ENCODE data around the gene KAT2A. TPM values are rescaled to one million over a fixed set of nuclear protein-coding genes. Genes with fewer than 3 reads are reported as not detected.

KAT2A gene
- total RNA-seq, 1 experiment from 2014 or later, result 41.2 TPM

GRCh38 chr17:42081516-42082129 is 39.5 kb downstream of the KAT2A start:
- Histone ChIP-seq H3K9me3 (ENCODE audit: control insufficient read depth in 1 of 2, insufficient read depth in 1 of 2, low read depth in 1 of 2, low read length in 2 of 2) (no peaks in the 10 kb centered on the region), H3K27me3 (ENCODE audit: insufficient read depth, low read length) (no peaks in the 10 kb centered on the region), H3K4me2 (ENCODE audit: low read length) (peak overlapping the region; percentile 56), H3K27ac (ENCODE audit: low read depth, low read length) (no peak overlapping the region), H3K4me3 (replicated peaks in 1 of 2; ENCODE audit: low read depth in 1 of 2, low read length in 2 of 2) (no peak overlapping the region), H3K9ac (ENCODE audit: low read length) (no peak overlapping the region), H3K4me1 (ENCODE audit: control insufficient read depth in 1 of 2, insufficient read depth in 2 of 2, low read length in 2 of 2) (peaks cover 11 to 21% of the 10 kb centered on the region in 2 experiments; a peak in 3 of 4 replicates), H3K79me2 (ENCODE audit: insufficient read depth, low read length) (no peaks in the 10 kb centered on the region), H3K36me3 (ENCODE audit: control insufficient read depth in 1 of 2, insufficient read depth in 2 of 2, low read length in 2 of 2) (no peaks in the 10 kb centered on the region), H3K9me2 (ENCODE audit: insufficient read depth) (no peaks in the 10 kb centered on the region), H4K20me1 (ENCODE audit: insufficient read depth) (no peaks in the 10 kb centered on the region), H2AFZ (ENCODE audit: low read depth, low read length, poor library complexity, severe bottlenecking) (no peak overlapping the region)
- CTCF ChIA-PET, result no interaction called here
- DNase-seq (ENCODE audit: low read depth, low spot score) (no peak), ATAC-seq (peak; percentile 52)
- intact Hi-C loops (cut with micrococcal nuclease), result no loop called here
- RAD21 ChIA-PET (ENCODE audit: low non-redundant PET in 1 of 2, low total read pairs in 2 of 2, uncharacterized antibody in 2 of 2, unreplicated experiment in 2 of 2), result no interaction called here
- no TSS peak for BruUV-seq (replicated peaks)
- TF ChIP-seq TCF7L2 (IDR thresholded peaks at IDR 0.05; ENCODE audit: borderline replicate concordance, extremely low read depth, insufficient read depth, insufficient read length), result no peak
- no peak for TF ChIP-seq MAX (IDR thresholded peaks at IDR 0.05)
- TF ChIP-seq JUND (IDR thresholded peaks at IDR 0.05), result no peak
- TF ChIP-seq ZFX (IDR thresholded peaks at IDR 0.05), result no peak
- no peak for TF ChIP-seq EGR1 (IDR thresholded peaks at IDR 0.05; ENCODE audit: low read depth)
- TF ChIP-seq CBX3 (IDR thresholded peaks at IDR 0.05; ENCODE audit: low read depth), result no peak
- no peak for TF ChIP-seq EZH2phosphoT487 (IDR thresholded peaks at IDR 0.05; ENCODE audit: borderline replicate concordance)
- no peak for TF ChIP-seq ATF3 (IDR thresholded peaks at IDR 0.05)
- no peak for TF ChIP-seq CTCF (IDR thresholded peaks at IDR 0.05 in 2 of 3, conservative IDR thresholded peaks at IDR 0.05 in 1 of 3; ENCODE audit: borderline replicate concordance in 1 of 3, insufficient read depth in 1 of 3, low read depth in 2 of 3, low read length in 2 of 3)
- TF ChIP-seq RAD21 (IDR thresholded peaks at IDR 0.05; ENCODE audit: low read depth), result no peak
- TF ChIP-seq EZH2 (IDR thresholded peaks at IDR 0.05), result no peak
- TF ChIP-seq ZBTB33 (IDR thresholded peaks at IDR 0.05; ENCODE audit: extremely low read depth, insufficient replicate concordance, low read length), result no peak
- TF ChIP-seq SP1 (IDR thresholded peaks at IDR 0.05; ENCODE audit: low read depth), result no peak
- TF ChIP-seq REST (IDR thresholded peaks at IDR 0.05; ENCODE audit: low read depth), result no peak
- no peak for TF ChIP-seq ZNF274 (IDR thresholded peaks at IDR 0.05; ENCODE audit: low read depth, low read length)
- TF ChIP-seq ELF1 (IDR thresholded peaks at IDR 0.05; ENCODE audit: borderline replicate concordance, low read depth), result no peak
- TF ChIP-seq POLR2AphosphoS5 (IDR thresholded peaks at IDR 0.05; ENCODE audit: low read depth, low read length), result no peak
- no peak for TF ChIP-seq SRF (IDR thresholded peaks at IDR 0.05; ENCODE audit: low read depth)
- POLR2A ChIA-PET, result no interaction called here
